Peyer's patch (tissue), 4 donors: ENCODE results near the gene TAB3. TPM values are rescaled to one million over a fixed set of nuclear protein-coding genes. Genes with fewer than 3 reads are reported as not detected.

Experiments used
- DNase-seq, 3 donors: peaks; one replicate each; pipeline ENCODE4 v3.0.0-alpha.2; 2017 to 2019
- H3K27ac ChIP-seq, 4 donors: fragments of 200-600 bp; sonication (generic); one replicate each; pipeline ENCODE4 v1.5.1; 2016 to 2019
- H3K27me3 ChIP-seq, 2 donors: fragments of 200-600 bp; sonication (generic); one replicate each; pipeline ENCODE4 v1.5.1; 2019
- H3K36me3 ChIP-seq, 3 donors: fragments of 200-600 bp; sonication (generic); one replicate each; pipeline ENCODE4 v1.5.1; 2016 to 2019
- H3K4me1 ChIP-seq, 4 donors: fragments of 200-600 bp; sonication (generic); one replicate each; pipeline ENCODE4 v1.5.1; 2016 to 2019
- H3K4me3 ChIP-seq, 4 donors: fragments of 200-600 bp; sonication (generic); 1 replicate in 3 of 4; 2 replicates in 1 of 4; pipeline ENCODE4 v1.5.1; 2016 to 2019; ENCODE audit warnings: mild to moderate bottlenecking in 1 of 4
- H3K9me3 ChIP-seq, 4 donors: fragments of 200-600 bp; sonication (generic); one replicate each; pipeline ENCODE4 v1.5.1; 2016 to 2019; ENCODE audit warnings: mild to moderate bottlenecking in 1 of 4
- POLR2A ChIP-seq, 2 donors: fragments of 450-650 bp; IDR thresholded peaks; one replicate each; pipeline ENCODE4 v1.5.1; 2017; ENCODE audit warnings: antibody characterized with exemption in 2 of 2, mild to moderate bottlenecking in 2 of 2, moderate library complexity in 2 of 2
- total RNA-seq, 4 donors: library from RNA; depleted of rRNA; stranded (reverse); fragments of >200 nt; gene quantifications; one replicate each; pipeline ENCODE4 v1.1.0, GENCODE V29; 2016
- TF ChIP-seq, protein P1 (sequence below), 6 experiments: fragments of 450-650 bp in 4 of 6; fragments of 200-600 bp in 2 of 6; sonication (generic) in 1 of 6; IDR thresholded peaks; one replicate each; pipeline ENCODE4 v1.5.1; 2017 to 2019; ENCODE audit warnings: antibody characterized with exemption in 6 of 6, mild to moderate bottlenecking in 3 of 6, moderate library complexity in 1 of 6

TAB3 gene
- total RNA-seq, 4 donors from 2014 or later: 26.1 to 34.7 (median 27.0) TPM

DNA sequence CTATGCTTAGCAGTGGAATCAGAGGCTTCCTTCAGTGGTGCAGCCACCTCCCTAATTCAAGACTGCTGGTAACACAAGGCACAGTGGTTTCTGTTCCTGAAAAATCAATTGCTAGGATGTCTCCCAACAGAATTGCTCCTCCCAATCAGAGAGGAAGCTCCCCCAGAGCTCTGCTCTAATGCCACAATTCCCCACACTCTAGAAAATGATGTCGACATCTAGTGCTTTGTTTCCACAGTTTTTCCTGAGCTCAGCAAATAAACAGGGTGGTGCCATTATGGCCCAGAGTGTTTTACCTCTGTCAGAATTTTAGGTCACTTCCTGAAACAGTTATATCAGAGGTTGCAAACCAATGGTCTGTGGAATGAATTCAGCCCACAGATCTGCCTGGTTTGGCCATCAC, 24.7 kb downstream of the TAB3 start:
- TF ChIP-seq, protein P1, sequence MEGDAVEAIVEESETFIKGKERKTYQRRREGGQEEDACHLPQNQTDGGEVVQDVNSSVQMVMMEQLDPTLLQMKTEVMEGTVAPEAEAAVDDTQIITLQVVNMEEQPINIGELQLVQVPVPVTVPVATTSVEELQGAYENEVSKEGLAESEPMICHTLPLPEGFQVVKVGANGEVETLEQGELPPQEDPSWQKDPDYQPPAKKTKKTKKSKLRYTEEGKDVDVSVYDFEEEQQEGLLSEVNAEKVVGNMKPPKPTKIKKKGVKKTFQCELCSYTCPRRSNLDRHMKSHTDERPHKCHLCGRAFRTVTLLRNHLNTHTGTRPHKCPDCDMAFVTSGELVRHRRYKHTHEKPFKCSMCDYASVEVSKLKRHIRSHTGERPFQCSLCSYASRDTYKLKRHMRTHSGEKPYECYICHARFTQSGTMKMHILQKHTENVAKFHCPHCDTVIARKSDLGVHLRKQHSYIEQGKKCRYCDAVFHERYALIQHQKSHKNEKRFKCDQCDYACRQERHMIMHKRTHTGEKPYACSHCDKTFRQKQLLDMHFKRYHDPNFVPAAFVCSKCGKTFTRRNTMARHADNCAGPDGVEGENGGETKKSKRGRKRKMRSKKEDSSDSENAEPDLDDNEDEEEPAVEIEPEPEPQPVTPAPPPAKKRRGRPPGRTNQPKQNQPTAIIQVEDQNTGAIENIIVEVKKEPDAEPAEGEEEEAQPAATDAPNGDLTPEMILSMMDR (IDR thresholded peaks at IDR 0.05): no peak
- TF ChIP-seq POLR2A (IDR thresholded peaks at IDR 0.05): no peak
- no peak overlapping the region for H3K4me3 ChIP-seq
- H3K9me3 ChIP-seq: no peaks in the 10 kb centered on the region
- peaks cover 0 to 10% (median 0%) of the 10 kb centered on the region in 3 donors for H3K36me3 ChIP-seq
- H3K27me3 ChIP-seq: no peaks in the 10 kb centered on the region
- no peak overlapping the region for H3K27ac ChIP-seq
- no peak for DNase-seq
- H3K4me1 ChIP-seq: no peaks in the 10 kb centered on the region

DNA sequence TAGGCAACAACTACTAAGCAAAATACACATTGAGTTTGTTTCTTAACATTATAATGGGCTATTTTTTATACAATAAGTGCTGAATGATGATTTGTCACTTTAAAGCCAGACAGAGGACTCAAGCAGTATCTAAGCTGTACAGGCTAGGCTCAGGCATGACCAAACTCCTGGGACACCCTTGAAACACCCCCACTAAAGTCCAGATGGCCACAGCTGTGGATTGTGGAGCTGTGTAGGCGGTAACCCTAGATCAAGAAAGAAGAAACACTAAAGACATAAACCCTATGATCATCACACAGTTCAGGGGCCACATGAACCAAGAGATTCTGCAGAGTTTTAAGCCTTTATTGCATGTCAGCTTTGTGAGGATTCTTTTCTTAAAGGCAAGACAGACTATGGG, 25.1 kb downstream of the TAB3 start:
- Histone ChIP-seq H3K9me3 (no peaks in the 10 kb centered on the region), H3K36me3 (peaks cover 0 to 10% (median 0%) of the 10 kb centered on the region in 3 donors), H3K27me3 (no peaks in the 10 kb centered on the region), H3K4me3 (no peak overlapping the region), H3K27ac (no peak overlapping the region), H3K4me1 (no peaks in the 10 kb centered on the region)
- TF ChIP-seq POLR2A (IDR thresholded peaks at IDR 0.05): no peak
- TF ChIP-seq, protein P1 (IDR thresholded peaks at IDR 0.05): no peak
- DNase-seq: no peak

DNA sequence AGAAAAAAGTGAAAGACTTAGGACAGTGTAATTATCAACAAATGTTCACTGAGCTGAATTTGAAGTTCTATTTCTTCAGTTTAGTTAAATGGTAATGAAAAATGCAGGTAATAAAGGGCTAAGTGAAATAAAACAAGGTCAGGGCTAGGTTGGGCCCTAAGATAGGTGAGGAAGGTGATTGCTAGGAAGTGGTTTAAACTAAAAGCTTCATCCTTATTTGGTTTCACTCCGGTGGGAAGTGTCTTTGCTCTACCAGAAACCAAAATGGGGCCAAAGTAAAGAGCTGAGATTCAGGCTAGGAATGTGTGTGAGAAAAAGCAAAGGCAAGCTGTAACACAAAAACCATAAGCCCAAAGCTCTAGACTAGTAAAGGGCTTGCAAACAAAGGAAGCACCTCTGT, 31.0 kb downstream of the TAB3 start:
- Histone ChIP-seq H3K9me3 (no peaks in the 10 kb centered on the region), H3K27me3 (no peaks in the 10 kb centered on the region), H3K4me1 (no peaks in the 10 kb centered on the region), H3K4me3 (no peak overlapping the region), H3K27ac (no peak overlapping the region), H3K36me3 (peaks cover 0 to 17% (median 0%) of the 10 kb centered on the region in 3 donors)
- TF ChIP-seq, protein P1 (IDR thresholded peaks at IDR 0.05): no peak
- no peak for TF ChIP-seq POLR2A (IDR thresholded peaks at IDR 0.05)
- DNase-seq: no peak

DNA sequence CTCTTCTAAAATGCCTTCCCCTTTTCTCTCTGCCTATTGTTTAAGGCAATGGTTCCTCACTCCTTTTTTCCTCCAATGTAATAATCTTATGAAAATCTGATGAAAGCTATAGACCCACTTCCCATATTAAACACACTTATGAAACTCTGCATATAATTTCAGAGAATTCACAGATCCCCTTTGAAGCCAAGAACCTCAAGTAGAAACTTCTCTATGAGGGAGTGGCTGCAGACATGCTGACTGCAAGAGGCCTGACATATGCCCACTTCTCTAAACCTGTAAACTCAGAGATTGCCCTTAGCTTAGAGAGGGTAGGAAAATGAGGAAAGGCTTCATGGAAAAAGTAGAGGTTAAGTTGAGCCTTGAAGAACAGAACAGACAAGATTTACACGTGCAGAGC, 37.6 kb downstream of the TAB3 start:
- DNase-seq: no peak
- Histone ChIP-seq H3K9me3 (no peaks in the 10 kb centered on the region), H3K4me3 (no peak overlapping the region), H3K27ac (no peak overlapping the region), H3K36me3 (peaks cover 0 to 21% (median 0%) of the 10 kb centered on the region in 3 donors), H3K4me1 (no peaks in the 10 kb centered on the region), H3K27me3 (no peaks in the 10 kb centered on the region)
- no peak for TF ChIP-seq POLR2A (IDR thresholded peaks at IDR 0.05)
- TF ChIP-seq, protein P1 (IDR thresholded peaks at IDR 0.05): no peak

DNA sequence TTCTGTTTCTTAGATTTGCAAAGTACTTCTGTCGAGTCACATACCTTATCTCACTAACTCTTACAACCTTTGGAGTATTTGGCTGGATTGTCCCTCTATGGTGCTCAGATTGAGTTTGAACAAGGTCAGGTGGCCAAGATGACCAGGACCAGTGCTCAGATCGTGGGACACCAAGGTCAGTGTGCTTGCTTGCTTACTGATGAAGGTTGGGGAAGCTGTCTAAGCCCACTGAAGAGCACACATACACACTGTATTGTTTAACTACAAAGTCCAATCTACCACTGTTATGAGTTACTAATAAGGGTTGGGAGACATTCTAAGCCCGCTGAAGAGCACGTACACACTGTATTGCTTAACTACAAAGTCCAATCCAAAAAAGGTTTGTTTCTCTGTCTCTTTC, 53.7 kb downstream of the TAB3 start:
- H3K36me3 ChIP-seq: peaks cover 0 to 9% (median 0%) of the 10 kb centered on the region in 3 donors
- no peak overlapping the region for H3K27ac ChIP-seq
- no peaks in the 10 kb centered on the region for H3K27me3 ChIP-seq
- no peak overlapping the region for H3K4me3 ChIP-seq
- TF ChIP-seq, protein P1 (IDR thresholded peaks at IDR 0.05): no peak
- no peak for TF ChIP-seq POLR2A (IDR thresholded peaks at IDR 0.05)
- H3K4me1 ChIP-seq: no peaks in the 10 kb centered on the region
- no peak for DNase-seq
- no peaks in the 10 kb centered on the region for H3K9me3 ChIP-seq

DNA sequence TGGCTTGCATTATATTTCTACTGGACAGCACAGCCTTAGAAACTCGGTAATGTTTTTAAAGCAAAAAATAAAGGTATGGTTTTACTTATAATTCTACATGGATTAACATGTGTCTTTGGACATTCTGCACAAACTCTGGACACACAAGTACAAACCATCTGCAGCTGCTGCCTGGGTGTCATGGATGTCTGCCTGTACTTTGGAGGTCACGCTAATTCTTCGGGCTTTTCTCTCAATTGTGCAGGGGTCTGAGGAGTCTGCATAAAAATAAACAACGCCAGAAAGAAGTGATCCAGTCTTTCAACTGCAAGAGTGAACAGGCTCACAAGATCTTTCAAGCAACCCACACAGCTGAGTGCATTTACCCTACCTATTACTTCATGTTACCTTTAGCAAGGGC, 55.2 kb downstream of the TAB3 start:
- Histone ChIP-seq H3K4me3 (no peak overlapping the region), H3K27me3 (no peaks in the 10 kb centered on the region), H3K4me1 (no peaks in the 10 kb centered on the region), H3K36me3 (peaks cover 0 to 6% (median 0%) of the 10 kb centered on the region in 3 donors), H3K27ac (no peak overlapping the region), H3K9me3 (no peaks in the 10 kb centered on the region)
- TF ChIP-seq, protein P1 (IDR thresholded peaks at IDR 0.05): no peak
- TF ChIP-seq POLR2A (IDR thresholded peaks at IDR 0.05): no peak
- no peak for DNase-seq
